IMR-90 (cell line): ENCODE results near the gene ADAM12. TPM values are rescaled to one million over a fixed set of nuclear protein-coding genes. Genes with fewer than 3 reads are reported as not detected.

Experiments
- ATAC-seq: fragments of 200-7000 bp; cut with Tn5 transposase; 2 replicates; pipeline ENCODE4 v1.9.1; 2020; ENCODE audit warnings: low read depth, mild to moderate bottlenecking, moderate library complexity
- BruUV-seq: library from RNA; stranded (reverse); fragments of 400-500 nt; replicated peaks from 2 replicates; lab custom pipeline; 2021; lab: Mats Ljungman, UMichigan
- CTCF ChIA-PET: fragments of 300-600 bp; formaldehyde crosslinking; extraction: SDS; loops from one replicate; lab custom pipeline; 2021; ENCODE audit warnings: antibody characterized with exemption; lab: Yijun Ruan, JAX
- POLR2A ChIA-PET: fragments of 300-600 bp; sonication (Branson Sonifier 250); formaldehyde crosslinking; loops from one replicate; lab custom pipeline; 2022; ENCODE audit warnings: antibody characterized with exemption; ENCODE audit not compliant: unreplicated experiment; lab: Charles Lee
- DNase-seq: peaks from one replicate; pipeline ENCODE4 v3.0.0; 2013
- H2AFZ ChIP-seq: replicated peaks from 2 replicates; pipeline ENCODE3; 2013; ENCODE audit warnings: low read length, mild to moderate bottlenecking; ENCODE audit not compliant: poor library complexity
- H2AK5ac ChIP-seq: 2 replicates; pipeline ENCODE4 v1.6.1; 2013; ENCODE audit warnings: low read depth, low read length, inconsistent platforms
- H2AK9ac ChIP-seq: replicated peaks from 2 replicates; pipeline ENCODE3; 2013; ENCODE audit warnings: mild to moderate bottlenecking, low read depth, low read length, moderate library complexity; ENCODE audit not compliant: poor library complexity
- H2BK120ac ChIP-seq: 2 replicates; pipeline ENCODE4 v1.6.1; 2013; ENCODE audit warnings: low read depth, low read length, inconsistent platforms
- H2BK15ac ChIP-seq: 3 replicates; pipeline ENCODE4 v1.6.1; 2013; ENCODE audit warnings: low read depth, low read length, inconsistent platforms
- H2BK20ac ChIP-seq: 2 replicates; pipeline ENCODE4 v1.6.1; 2013; ENCODE audit warnings: low read depth, mild to moderate bottlenecking, inconsistent platforms, low read length, moderate library complexity
- H2BK5ac ChIP-seq: 2 replicates; pipeline ENCODE4 v1.6.1; 2013; ENCODE audit warnings: mild to moderate bottlenecking, low read depth, low read length, inconsistent platforms; ENCODE audit not compliant: poor library complexity, severe bottlenecking
- H3K14ac ChIP-seq: replicated peaks from 2 replicates; pipeline ENCODE4 v1.6.1; 2013; ENCODE audit warnings: low read depth, low read length, inconsistent platforms
- H3K18ac ChIP-seq: 2 replicates; pipeline ENCODE4 v1.6.1; 2013; ENCODE audit warnings: low read depth, low read length, control low read depth
- H3K23ac ChIP-seq: 2 replicates; pipeline ENCODE4 v1.6.1; 2013; ENCODE audit warnings: low read depth, low read length, inconsistent platforms
- H3K27ac ChIP-seq: 2 replicates; pipeline ENCODE4 v1.5.1; 2013; ENCODE audit warnings: mild to moderate bottlenecking, control low read depth, low read length; ENCODE audit not compliant: insufficient read depth
- H3K27me3 ChIP-seq: 2 replicates; pipeline ENCODE4 v1.6.1; 2013; ENCODE audit warnings: low read length; ENCODE audit not compliant: control insufficient read depth, insufficient read depth
- H3K36me3 ChIP-seq: 2 replicates; pipeline ENCODE4 v1.6.1; 2013; ENCODE audit warnings: low read length, mixed read lengths; ENCODE audit not compliant: control insufficient read depth, insufficient read depth
- H3K4ac ChIP-seq: 2 replicates; pipeline ENCODE4 v1.6.1; 2013; ENCODE audit warnings: low read depth, low read length, inconsistent platforms
- H3K4me1 ChIP-seq: 2 replicates; pipeline ENCODE4 v1.6.1; 2013; ENCODE audit warnings: low read length, mixed read lengths; ENCODE audit not compliant: control insufficient read depth, insufficient read depth
- H3K4me2 ChIP-seq: 2 replicates; pipeline ENCODE4 v1.6.1; 2013; ENCODE audit warnings: low read depth, mild to moderate bottlenecking, control low read depth, low read length, moderate library complexity
- H3K4me3 ChIP-seq: 2 replicates; pipeline ENCODE4 v1.5.1; 2013; ENCODE audit warnings: low read depth, mild to moderate bottlenecking, control low read depth, low read length, moderate library complexity; ENCODE audit not compliant: insufficient read depth
- H3K56ac ChIP-seq: 2 replicates; pipeline ENCODE4 v1.6.1; 2013; ENCODE audit warnings: low read length, inconsistent platforms; ENCODE audit not compliant: insufficient read depth; ENCODE audit errors: extremely low read depth
- H3K79me1 ChIP-seq, 2 experiments: 2 replicates each; pipeline ENCODE4 v1.6.1; 2013; ENCODE audit warnings: low read length in 2 of 2, inconsistent platforms in 1 of 2, low read depth in 1 of 2
- H3K9ac ChIP-seq: 2 replicates; pipeline ENCODE4 v1.6.1; 2013; ENCODE audit warnings: low read depth, low read length, control low read depth
- H3K9me1 ChIP-seq: 2 replicates; pipeline ENCODE4 v1.6.1; 2013; ENCODE audit warnings: low read length, inconsistent platforms; ENCODE audit not compliant: insufficient read depth
- H3K9me3 ChIP-seq: 2 replicates; pipeline ENCODE4 v1.6.1; 2013; ENCODE audit warnings: low read length; ENCODE audit not compliant: control insufficient read depth, insufficient read depth
- H4K20me1 ChIP-seq: 2 replicates; pipeline ENCODE4 v1.6.1; 2013; ENCODE audit warnings: low read length, inconsistent platforms; ENCODE audit not compliant: insufficient read depth
- H4K5ac ChIP-seq: 2 replicates; pipeline ENCODE4 v1.6.1; 2013; ENCODE audit warnings: mild to moderate bottlenecking, low read depth, low read length, control low read depth
- H4K8ac ChIP-seq, 2 experiments: 2 replicates each; pipeline ENCODE4 v1.6.1; 2013; ENCODE audit warnings: low read depth in 2 of 2, low read length in 2 of 2, control low read depth in 1 of 2, inconsistent platforms in 1 of 2
- H4K91ac ChIP-seq: 2 replicates; pipeline ENCODE4 v1.6.1; 2013; ENCODE audit warnings: low read depth, low read length, inconsistent platforms; ENCODE audit not compliant: insufficient read depth
- CHD1 ChIP-seq: IDR thresholded peaks from 2 replicates; pipeline ENCODE4 v1.6.1; 2012; ENCODE audit warnings: low read depth, low read length, improper control_type of control experiment
- MAFK ChIP-seq: IDR thresholded peaks from 2 replicates; pipeline ENCODE4 v1.6.1; 2012; ENCODE audit warnings: low read depth, low read length, improper control_type of control experiment
- whole genome bisulfite sequencing, 2 experiments: methylation state at CpG; one replicate each; pipeline versions ENCODE4 v1.1.5 to v1.1.7; 2013; ENCODE audit warnings: missing lambda C conversion rate in 2 of 2; ENCODE audit not compliant: insufficient read length in 1 of 2; ENCODE audit errors: extremely low coverage in 2 of 2; 5-methylcytosine and 5-hydroxymethylcytosine counted together
- dilution Hi-C: fragments of 300-500 bp; cut with HindIII; formaldehyde crosslinking; loops from one replicate; pipeline ENCODE4 v1.14.3; 2018; ENCODE audit warnings: low sequenced_read_pairs; ENCODE audit not compliant: unreplicated experiment
- in situ Hi-C: fragments of 300-500 bp; cut with MboI; formaldehyde crosslinking; loops from 3 replicates; pipeline ENCODE4 v1.14.3; 2019; ENCODE audit warnings: low sequenced_read_pairs, inconsistent platforms, mixed read lengths
- intact Hi-C: fragments of 100-400 bp; cut with micrococcal nuclease; formaldehyde crosslinking; loops from 2 replicates; pipeline ENCODE4 v1.10.0; 2022
- polyA plus RNA-seq, 3 experiments: library from polyadenylated mRNA; depleted of rRNA; stranded (reverse); fragments of >200 nt; gene quantifications; 2 replicates each; pipeline ENCODE4 v1.2.3, GENCODE V29; 2012; ENCODE audit warnings: low replicate concordance in 1 of 3
- total RNA-seq: library from RNA; depleted of rRNA; stranded (reverse); fragments of >200 nt; gene quantifications from 2 replicates; pipeline ENCODE4 v1.2.3, GENCODE V29; 2012

The ADAM12 gene
- total and polyA plus RNA-seq, 2 of the 4 experiments (the other 2 are of a cell fraction), result 9.6 to 10.2 TPM

DNA sequence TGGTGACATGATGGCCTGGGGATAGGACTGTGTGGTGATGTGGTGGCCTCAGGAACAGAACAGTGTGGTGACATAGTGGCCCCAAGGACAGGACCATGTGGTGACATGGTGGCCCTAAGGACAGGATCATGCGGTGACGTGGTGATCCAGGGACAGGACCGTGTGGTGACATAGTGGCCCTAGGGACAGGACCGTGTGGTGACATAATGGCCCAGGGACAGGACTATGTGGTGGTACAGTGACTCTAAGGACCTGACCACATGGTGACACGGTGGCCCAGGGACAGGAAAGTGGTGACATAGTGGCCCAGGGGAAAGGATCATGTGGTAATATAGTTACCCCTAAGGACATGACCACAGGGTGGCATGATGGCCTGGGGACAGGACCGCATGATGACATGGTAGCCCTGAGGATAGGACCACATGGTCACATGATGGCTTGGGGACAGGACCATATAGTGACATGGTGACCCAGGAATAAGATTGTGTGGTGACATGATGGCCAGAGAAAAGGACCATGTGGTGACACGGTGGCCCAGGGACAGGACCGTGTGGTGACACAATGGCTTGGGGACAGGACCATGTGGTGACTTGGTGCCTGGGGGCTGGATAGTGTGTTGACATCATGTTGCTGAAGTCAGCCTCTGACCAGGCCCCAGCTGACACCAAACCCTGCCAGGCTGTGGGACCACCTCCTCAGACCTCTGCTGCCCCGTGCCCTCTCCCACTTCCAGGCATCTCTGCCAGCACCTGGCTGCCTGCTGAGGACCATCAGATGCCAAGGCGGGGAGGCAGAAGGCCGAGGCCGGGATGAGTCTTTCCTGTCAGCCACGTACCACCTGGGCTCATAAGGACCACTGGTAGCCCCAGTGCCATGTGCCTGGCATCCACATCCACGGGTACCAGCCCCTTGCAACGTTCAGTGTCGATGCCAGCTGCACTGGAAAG is 99.5 kb downstream of the ADAM12 start:
- Histone ChIP-seq H3K27ac (no peak overlapping the region), H3K27me3 (no peaks in the 10 kb centered on the region), H3K4me2 (no peak overlapping the region), H2BK120ac (no peak overlapping the region), H3K36me3 (no peaks in the 10 kb centered on the region), H3K14ac (no peak overlapping the region), H2BK5ac (no peak overlapping the region), H2BK20ac (no peak overlapping the region), H2AK9ac (no peak overlapping the region), H3K79me1 (no peaks in the 10 kb centered on the region), H3K9ac (no peak overlapping the region), H3K18ac (no peak overlapping the region), H3K9me1 (peaks cover 7% of the 10 kb centered on the region), H3K4ac (no peak overlapping the region), H3K56ac (no peak overlapping the region), H3K23ac (no peak overlapping the region), H4K20me1 (no peaks in the 10 kb centered on the region), H2AK5ac (no peak overlapping the region), H3K4me3 (no peak overlapping the region), H2AFZ (no peak overlapping the region), H4K91ac (no peak overlapping the region), H4K5ac (no peak overlapping the region), H2BK15ac (no peak overlapping the region), H3K9me3 (no peaks in the 10 kb centered on the region), H4K8ac (no peak overlapping the region), H3K4me1 (no peaks in the 10 kb centered on the region)
- POLR2A ChIA-PET, result no interaction called here
- DNase-seq, result no peak
- TF ChIP-seq MAFK, result no peak
- TF ChIP-seq CHD1, result no peak
- 90% methylated on average over 10 of the region's 16 CpGs; no CpG with 5 or more reads in 1 of the 2 experiments for WGBS, 2 experiments
- intact Hi-C loops (no loop called here), dilution Hi-C loops (no loop called here), in situ Hi-C loops (no loop called here)
- no TSS peak for BruUV-seq
- CTCF ChIA-PET, result no interaction called here
- no peak for ATAC-seq
